ENCODE data around the gene ADGRV1. TPM values are rescaled to one million over a fixed set of nuclear protein-coding genes. Genes with fewer than 3 reads are reported as not detected.

Gene ADGRV1
- total and polyA plus RNA-seq, 2 donors (not counting 3 experiments of a cell fraction or from before 2014, with no cell fraction given), result 0.11 to 0.55 TPM

DNA sequence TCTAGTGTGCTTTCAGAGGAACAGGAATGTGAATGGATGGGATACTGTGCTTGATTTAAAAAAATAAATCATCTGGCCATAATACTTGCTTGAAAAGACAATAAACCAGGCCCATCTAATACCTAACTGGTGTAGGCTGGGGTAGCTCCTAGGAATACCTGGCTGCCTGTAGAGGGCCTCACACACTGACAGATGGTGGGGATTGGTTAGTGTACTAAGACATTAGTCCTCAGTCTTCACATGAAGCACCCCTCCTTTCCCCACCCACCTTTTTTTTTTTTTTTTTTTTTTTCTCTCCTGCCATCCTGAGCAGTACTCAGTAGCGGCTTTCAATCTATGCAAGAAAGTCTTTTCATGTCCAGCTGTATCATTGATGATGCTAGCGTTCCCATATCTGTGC, 130.5 kb downstream of the ADGRV1 start:
- Histone ChIP-seq H3K9me3 (replicated peaks; ENCODE audit: control insufficient read depth, insufficient read depth, low read length) (no peaks in the 10 kb centered on the region), H3K9ac (replicated peaks; ENCODE audit: extremely low read depth, insufficient read depth, low read length) (no peak overlapping the region), H3K27me3 (ENCODE audit: control insufficient read depth in 2 of 2, insufficient read depth in 2 of 2, low read length in 2 of 2) (no peaks in the 10 kb centered on the region), H3K36me3 (ENCODE audit: control insufficient read depth in 2 of 2, extremely low read depth in 1 of 2, insufficient read depth in 2 of 2, low read length in 2 of 2) (no peaks in the 10 kb centered on the region), H3K27ac (ENCODE audit: insufficient read depth, low read depth, low read length) (no peak overlapping the region), H3K4me3 (replicated peaks in 1 of 3; ENCODE audit: insufficient read depth in 1 of 3, low read depth in 1 of 3, low read length in 3 of 3) (no peak overlapping the region), H3K4me1 (ENCODE audit: control insufficient read depth, extremely low read depth, insufficient read depth, low read length) (no peaks in the 10 kb centered on the region), H2AFZ (ENCODE audit: low read depth, low read length) (no peak overlapping the region), H3K9me1 (replicated peaks; ENCODE audit: control insufficient read depth, extremely low read depth, insufficient read depth, low read length) (no peaks in the 10 kb centered on the region), H3K79me2 (ENCODE audit: control insufficient read depth, insufficient read depth, low read length) (no peaks in the 10 kb centered on the region), H4K20me1 (replicated peaks; ENCODE audit: control insufficient read depth, extremely low read depth, insufficient read depth, low read length) (no peaks in the 10 kb centered on the region), H3K4me2 (ENCODE audit: insufficient read depth, low read length) (no peak overlapping the region)
- TF ChIP-seq, protein P1, sequence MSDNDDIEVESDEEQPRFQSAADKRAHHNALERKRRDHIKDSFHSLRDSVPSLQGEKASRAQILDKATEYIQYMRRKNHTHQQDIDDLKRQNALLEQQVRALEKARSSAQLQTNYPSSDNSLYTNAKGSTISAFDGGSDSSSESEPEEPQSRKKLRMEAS (IDR thresholded peaks at IDR 0.05; ENCODE audit: insufficient read depth, insufficient read length), result no peak
- TF ChIP-seq JUN (IDR thresholded peaks at IDR 0.05; ENCODE audit: borderline replicate concordance, insufficient read depth, insufficient read length, low read depth) (no peak), EZH2 (IDR thresholded peaks at IDR 0.05; ENCODE audit: borderline replicate concordance, low read depth, low read length, severe bottlenecking) (no peak), POLR2AphosphoS5 (IDR thresholded peaks at IDR 0.05; ENCODE audit: insufficient read depth, low read depth, low read length) (no peak), FOS (IDR thresholded peaks at IDR 0.05; ENCODE audit: borderline replicate concordance, insufficient read depth, low read length) (no peak), GATA2 (IDR thresholded peaks at IDR 0.05; ENCODE audit: insufficient read depth, insufficient read length, low read depth, low read length) (no peak), POLR2A (IDR thresholded peaks at IDR 0.05; ENCODE audit: low read depth, low read length) (no peak)
- TF ChIP-seq, protein P2, sequence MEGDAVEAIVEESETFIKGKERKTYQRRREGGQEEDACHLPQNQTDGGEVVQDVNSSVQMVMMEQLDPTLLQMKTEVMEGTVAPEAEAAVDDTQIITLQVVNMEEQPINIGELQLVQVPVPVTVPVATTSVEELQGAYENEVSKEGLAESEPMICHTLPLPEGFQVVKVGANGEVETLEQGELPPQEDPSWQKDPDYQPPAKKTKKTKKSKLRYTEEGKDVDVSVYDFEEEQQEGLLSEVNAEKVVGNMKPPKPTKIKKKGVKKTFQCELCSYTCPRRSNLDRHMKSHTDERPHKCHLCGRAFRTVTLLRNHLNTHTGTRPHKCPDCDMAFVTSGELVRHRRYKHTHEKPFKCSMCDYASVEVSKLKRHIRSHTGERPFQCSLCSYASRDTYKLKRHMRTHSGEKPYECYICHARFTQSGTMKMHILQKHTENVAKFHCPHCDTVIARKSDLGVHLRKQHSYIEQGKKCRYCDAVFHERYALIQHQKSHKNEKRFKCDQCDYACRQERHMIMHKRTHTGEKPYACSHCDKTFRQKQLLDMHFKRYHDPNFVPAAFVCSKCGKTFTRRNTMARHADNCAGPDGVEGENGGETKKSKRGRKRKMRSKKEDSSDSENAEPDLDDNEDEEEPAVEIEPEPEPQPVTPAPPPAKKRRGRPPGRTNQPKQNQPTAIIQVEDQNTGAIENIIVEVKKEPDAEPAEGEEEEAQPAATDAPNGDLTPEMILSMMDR (IDR thresholded peaks at IDR 0.05; ENCODE audit: extremely low read depth in 1 of 2, insufficient read depth in 1 of 2, low read depth in 1 of 2, low read length in 2 of 2), result no peak
- BruUV-seq (replicated peaks), result no TSS peak
- dilution Hi-C loops (cut with MboI; ENCODE audit: extremely low pct_ligation_motif_present, low sequenced_read_pairs) (no loop called here), intact Hi-C loops (cut with micrococcal nuclease) (no loop called here)
- CTCF ChIA-PET, result interaction anchor here (1.2 kb wide), 1 partner anchor 95 kb away, joined by 4 read pairs; no protein-coding TSS in a partner anchor
- POLR2A ChIA-PET, result no interaction called here
- FAIRE-seq, result no peak
- no peak for DNase-seq (ENCODE audit: low read depth, low spot score)
